Parathyroid adenoma (tissue), 2 donors: ENCODE measurements around the gene ETV6.
A peak's percentile ranks its signal among the peaks of the same experiment; 100 is the strongest.

Experiments used
- H2AFZ ChIP-seq: fragments of 300-600 bp; sonication (generic); one replicate; pipeline ENCODE4 v1.7.0; 2017; ENCODE audit warnings: antibody characterized with exemption, mild to moderate bottlenecking
- H3K27ac ChIP-seq: fragments of 300-600 bp; sonication (generic); one replicate; pipeline ENCODE4 v1.7.0; 2017
- H3K27me3 ChIP-seq: fragments of 300-600 bp; sonication (generic); one replicate; pipeline ENCODE4 v1.7.0; 2017; ENCODE audit warnings: low read length; ENCODE audit not compliant: control insufficient read depth, insufficient read depth
- H3K36me3 ChIP-seq: fragments of 300-600 bp; sonication (generic); one replicate; pipeline ENCODE4 v1.7.0; 2017; ENCODE audit warnings: low read length; ENCODE audit not compliant: control insufficient read depth, insufficient read depth
- H3K4me1 ChIP-seq: fragments of 300-600 bp; sonication (generic); one replicate; pipeline ENCODE4 v1.7.0; 2017; ENCODE audit warnings: control low read depth
- H3K4me2 ChIP-seq: fragments of 300-600 bp; sonication (generic); one replicate; pipeline ENCODE4 v1.7.0; 2017; ENCODE audit warnings: low read length
- H3K4me3 ChIP-seq: fragments of 300-600 bp; sonication (generic); one replicate; pipeline ENCODE4 v1.7.0; 2017; ENCODE audit warnings: low read depth, low read length
- H3K79me2 ChIP-seq: fragments of 300-600 bp; sonication (generic); one replicate; pipeline ENCODE4 v1.7.0; 2017; ENCODE audit warnings: control low read depth
- H3K9ac ChIP-seq: fragments of 300-600 bp; sonication (generic); one replicate; pipeline ENCODE4 v1.7.0; 2017; ENCODE audit warnings: mild to moderate bottlenecking
- H3K9me3 ChIP-seq: fragments of 300-600 bp; sonication (generic); one replicate; pipeline ENCODE4 v1.7.0; 2017; ENCODE audit warnings: low read length; ENCODE audit not compliant: control insufficient read depth
- CTCF ChIP-seq: fragments of 300-600 bp; sonication (generic); IDR thresholded peaks from one replicate; pipeline ENCODE4 v1.7.0; 2017; ENCODE audit warnings: antibody characterized with exemption, mild to moderate bottlenecking
- donor health status: primary hyperparathyroidism.

The ETV6 gene

GRCh38 chr12:11891754-11892386, 242.4 kb downstream of the ETV6 start:
- Histone ChIP-seq H2AFZ (peak overlapping the region; percentile 38), H3K4me2 (no peak overlapping the region), H3K4me3 (no peak overlapping the region), H3K9me3 (no peaks in the 10 kb centered on the region), H3K9ac (no peak overlapping the region), H3K27ac (peak overlapping the region; percentile 19), H3K36me3 (no peaks in the 10 kb centered on the region), H3K4me1 (peaks cover 18% of the 10 kb centered on the region), H3K79me2 (no peaks in the 10 kb centered on the region), H3K27me3 (no peaks in the 10 kb centered on the region)
- TF ChIP-seq CTCF, result peak; percentile 40

DNA sequence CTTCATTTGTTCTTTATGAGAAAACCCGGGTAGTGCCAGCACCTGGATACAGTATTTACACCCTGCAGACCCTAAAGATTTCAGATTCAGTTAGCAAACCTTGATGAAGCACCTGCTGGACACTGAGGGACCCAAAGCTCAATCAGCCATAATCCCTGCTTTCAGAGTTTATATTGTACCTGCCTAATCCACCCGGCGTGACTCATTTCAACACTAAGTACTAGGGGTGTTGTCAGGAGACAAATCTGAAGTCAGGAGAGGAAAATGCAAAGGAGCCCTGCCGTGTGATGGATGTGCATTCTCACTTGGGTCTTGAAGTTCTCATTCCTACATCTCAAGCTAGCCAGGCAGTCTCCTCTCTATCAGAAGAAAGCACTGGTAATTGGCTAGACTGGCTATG, 244.5 kb downstream of the ETV6 start:
- Histone ChIP-seq H2AFZ (no peak overlapping the region), H3K36me3 (no peaks in the 10 kb centered on the region), H3K27me3 (no peaks in the 10 kb centered on the region), H3K9me3 (no peaks in the 10 kb centered on the region), H3K79me2 (no peaks in the 10 kb centered on the region), H3K9ac (no peak overlapping the region), H3K4me3 (no peak overlapping the region), H3K27ac (no peak overlapping the region), H3K4me1 (peaks cover 18% of the 10 kb centered on the region), H3K4me2 (no peak overlapping the region)
- no peak for TF ChIP-seq CTCF

DNA sequence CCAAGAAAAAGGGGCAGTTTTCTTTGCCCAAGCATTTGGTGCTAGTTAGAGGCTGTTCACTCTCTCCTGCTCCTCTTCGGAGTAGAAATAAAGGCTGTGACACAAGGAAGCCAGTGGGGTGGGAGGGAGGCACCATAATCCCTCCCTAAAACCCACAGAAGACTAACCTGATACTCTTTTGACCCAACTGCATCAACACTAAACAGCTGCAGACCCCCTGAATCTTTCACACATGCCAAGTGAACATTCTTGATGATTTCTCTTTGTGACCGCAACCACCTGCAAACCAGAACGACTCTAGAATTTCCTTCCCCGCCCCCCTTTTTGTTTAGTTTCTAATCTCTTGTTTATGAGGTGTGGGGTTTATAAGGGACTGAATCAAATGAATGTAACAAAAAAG, 245.4 kb downstream of the ETV6 start:
- no peak overlapping the region for H2AFZ ChIP-seq
- TF ChIP-seq CTCF, result no peak
- no peak overlapping the region for H3K4me2 ChIP-seq
- H3K36me3 ChIP-seq, result no peaks in the 10 kb centered on the region
- no peaks in the 10 kb centered on the region for H3K79me2 ChIP-seq
- no peaks in the 10 kb centered on the region for H3K9me3 ChIP-seq
- H3K27me3 ChIP-seq, result no peaks in the 10 kb centered on the region
- no peak overlapping the region for H3K27ac ChIP-seq
- H3K4me1 ChIP-seq, result peaks cover 18% of the 10 kb centered on the region
- H3K4me3 ChIP-seq, result no peak overlapping the region
- no peak overlapping the region for H3K9ac ChIP-seq

DNA sequence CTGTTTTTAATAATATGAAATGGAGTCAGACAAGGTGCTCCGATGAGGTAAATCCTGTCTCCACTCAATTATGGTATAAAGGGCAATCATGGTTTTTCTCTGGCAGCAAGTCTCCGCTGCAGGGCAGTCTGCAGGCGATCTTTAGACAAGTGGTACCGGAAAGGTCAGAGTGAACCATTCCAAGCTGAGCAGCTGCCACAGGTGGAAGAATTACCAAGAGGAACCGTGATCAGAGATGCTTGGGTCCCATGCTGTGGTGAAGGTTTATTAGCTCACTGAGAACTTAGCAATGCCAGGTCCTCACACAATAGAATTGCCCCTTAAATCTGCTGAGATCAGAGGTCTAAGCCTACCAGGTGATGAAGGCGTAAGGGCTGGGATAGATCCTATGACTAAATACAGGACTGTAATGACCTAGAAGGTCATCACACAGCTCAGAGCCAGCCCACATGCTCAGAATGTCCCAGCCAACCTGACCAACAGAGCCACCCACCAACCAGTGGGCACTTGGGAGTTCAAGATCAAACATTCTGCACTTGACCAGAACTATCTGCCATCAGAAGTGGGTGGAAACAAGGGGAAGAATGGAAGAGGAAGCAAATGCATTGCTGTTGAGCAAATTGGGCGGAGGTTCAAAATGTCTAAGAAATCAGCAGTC, 246.1 kb downstream of the ETV6 start:
- Histone ChIP-seq H3K27ac (no peak overlapping the region), H3K36me3 (no peaks in the 10 kb centered on the region), H3K9me3 (no peaks in the 10 kb centered on the region), H3K4me3 (no peak overlapping the region), H2AFZ (no peak overlapping the region), H3K79me2 (no peaks in the 10 kb centered on the region), H3K9ac (no peak overlapping the region), H3K4me2 (no peak overlapping the region), H3K4me1 (peaks cover 18% of the 10 kb centered on the region), H3K27me3 (no peaks in the 10 kb centered on the region)
- TF ChIP-seq CTCF, result no peak
